ENCODE measurements around the gene SBK3.

DNA sequence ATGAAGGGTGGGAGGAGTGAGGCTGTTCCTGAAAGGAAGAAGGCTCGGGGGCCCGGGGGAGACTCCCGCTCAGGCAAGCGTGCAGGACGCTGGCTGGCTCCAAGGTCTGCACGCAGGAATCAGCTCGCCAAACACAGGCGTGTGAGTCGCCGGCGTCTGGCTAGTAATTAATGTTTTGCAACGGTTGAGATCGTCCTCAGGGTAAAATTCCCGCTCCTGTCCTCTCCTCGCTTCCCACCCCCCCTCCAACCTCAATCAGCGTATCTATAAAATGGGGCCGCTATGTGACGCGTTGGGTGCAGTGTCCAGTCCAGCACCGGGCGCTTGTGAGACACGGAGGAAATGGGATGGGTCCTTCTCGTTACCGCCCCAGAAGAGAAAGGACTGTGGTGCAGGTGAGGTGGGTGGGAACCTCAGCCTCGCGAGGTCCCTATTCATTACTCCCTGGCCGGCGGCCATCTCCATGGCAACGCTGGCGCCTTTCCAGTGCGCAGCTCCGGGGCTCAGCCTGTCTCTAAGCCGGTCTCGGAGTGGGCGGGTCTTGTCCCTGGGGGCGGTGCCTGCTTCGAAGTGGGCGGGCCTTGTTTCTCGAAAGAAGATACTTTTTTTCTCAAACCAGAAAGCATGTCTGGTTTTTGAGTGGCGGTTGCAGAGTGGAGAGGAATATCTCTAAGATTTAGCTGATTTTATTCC, 41.8 kb upstream of the SBK3 start:
- TF ChIP-seq, protein P1, sequence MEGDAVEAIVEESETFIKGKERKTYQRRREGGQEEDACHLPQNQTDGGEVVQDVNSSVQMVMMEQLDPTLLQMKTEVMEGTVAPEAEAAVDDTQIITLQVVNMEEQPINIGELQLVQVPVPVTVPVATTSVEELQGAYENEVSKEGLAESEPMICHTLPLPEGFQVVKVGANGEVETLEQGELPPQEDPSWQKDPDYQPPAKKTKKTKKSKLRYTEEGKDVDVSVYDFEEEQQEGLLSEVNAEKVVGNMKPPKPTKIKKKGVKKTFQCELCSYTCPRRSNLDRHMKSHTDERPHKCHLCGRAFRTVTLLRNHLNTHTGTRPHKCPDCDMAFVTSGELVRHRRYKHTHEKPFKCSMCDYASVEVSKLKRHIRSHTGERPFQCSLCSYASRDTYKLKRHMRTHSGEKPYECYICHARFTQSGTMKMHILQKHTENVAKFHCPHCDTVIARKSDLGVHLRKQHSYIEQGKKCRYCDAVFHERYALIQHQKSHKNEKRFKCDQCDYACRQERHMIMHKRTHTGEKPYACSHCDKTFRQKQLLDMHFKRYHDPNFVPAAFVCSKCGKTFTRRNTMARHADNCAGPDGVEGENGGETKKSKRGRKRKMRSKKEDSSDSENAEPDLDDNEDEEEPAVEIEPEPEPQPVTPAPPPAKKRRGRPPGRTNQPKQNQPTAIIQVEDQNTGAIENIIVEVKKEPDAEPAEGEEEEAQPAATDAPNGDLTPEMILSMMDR (IDR thresholded peaks at IDR 0.05), result no peak
- TF ChIP-seq POLR2A (IDR thresholded peaks at IDR 0.05), result no peak
